NCI-H1105 treated with DMSO at 0.1 percent for 48 hours (cell line): ENCODE data around the gene CDC37L1.
A peak's percentile ranks its signal among the peaks of the same experiment; 100 is the strongest.
"Not testable (repeated sequence)": the region's sequence is repeated elsewhere in the genome, so short reads cannot be mapped to it uniquely, and the experiment has no call there.

Experiments
- DNase-seq: peaks from one replicate; lab custom pipeline; 2025; lab: John Stamatoyannopoulos, UW

Gene CDC37L1

GRCh38 chr9:4679268-4680172 lies at the start of gene CDC37L1:
Gene CDC37L1 (plus strand): TSS chr9:4679569. CDS start chr9:4679768, 199 bp downstream.
- peak; percentile 93 for DNase-seq

GRCh38 chr9:4630836-4631235 lies 48.5 kb upstream of the CDC37L1 start:
- no peak for DNase-seq

- DNase-seq: no peak
Observed at GRCh38 chr9:4638968-4639367, 40.4 kb upstream of the CDC37L1 start.

- no peak for DNase-seq
Observed at GRCh38 chr9:4639420-4639819, 39.9 kb upstream of the CDC37L1 start.

- DNase-seq: peak; percentile 45
Observed at GRCh38 chr9:4640027-4640426, 39.3 kb upstream of the CDC37L1 start.

GRCh38 chr9:4642351-4642750 lies 37.0 kb upstream of the CDC37L1 start:
- no peak for DNase-seq

- DNase-seq: no peak
Observed at GRCh38 chr9:4654084-4654483, 25.3 kb upstream of the CDC37L1 start.

GRCh38 chr9:4654538-4654937 lies 24.8 kb upstream of the CDC37L1 start:
- no peak for DNase-seq

GRCh38 chr9:4656196-4656595 lies 23.2 kb upstream of the CDC37L1 start:
- not testable (repeated sequence) for DNase-seq

- no peak for DNase-seq
Observed at GRCh38 chr9:4656621-4657020, 22.7 kb upstream of the CDC37L1 start.

GRCh38 chr9:4657426-4658159 lies 21.8 kb upstream of the CDC37L1 start:
- DNase-seq: no peak

- DNase-seq: not testable (repeated sequence)
Observed at GRCh38 chr9:4660665-4661064, 18.7 kb upstream of the CDC37L1 start.

GRCh38 chr9:4661165-4661564 lies 18.2 kb upstream of the CDC37L1 start:
- no peak for DNase-seq

- peak; percentile 77 for DNase-seq
Observed at GRCh38 chr9:4661611-4662010, 17.8 kb upstream of the CDC37L1 start.

- peak; percentile 91 for DNase-seq
Observed at GRCh38 chr9:4662108-4662988, 17.0 kb upstream of the CDC37L1 start, which contains the start of gene PLPP6. Gene PLPP6 (plus strand): TSS chr9:4662294. CDS start chr9:4662376, 82 bp downstream.

- DNase-seq: no peak
Observed at GRCh38 chr9:4662989-4663792, 16.2 kb upstream of the CDC37L1 start.

GRCh38 chr9:4663956-4664355 lies 15.4 kb upstream of the CDC37L1 start:
- DNase-seq: no peak

GRCh38 chr9:4665357-4665756 lies 14.0 kb upstream of the CDC37L1 start:
- DNase-seq: no peak

GRCh38 chr9:4666042-4666699 lies 13.2 kb upstream of the CDC37L1 start, which contains the start of gene SPATA6L:
Gene SPATA6L (minus strand): TSS chr9:4666480. CDS start chr9:4666250, 230 bp downstream.
- peak; percentile 60 for DNase-seq

- DNase-seq: no peak
Observed at GRCh38 chr9:4667681-4668080, 11.7 kb upstream of the CDC37L1 start.
